CD4-positive, alpha-beta T cell (primary cell): ENCODE results near the gene GATA3. TPM values are rescaled to one million over a fixed set of nuclear protein-coding genes. Genes with fewer than 3 reads are reported as not detected.
A peak's percentile ranks its signal among the peaks of the same experiment; 100 is the strongest.

ENCODE experiments used
- ATAC-seq: fragments of 200-7000 bp; cut with Tn5 transposase; one replicate; pipeline ENCODE4 v1.10.0; 2022; ENCODE audit warnings: mild to moderate bottlenecking; ENCODE audit not compliant: poor library complexity
- CTCF ChIA-PET: fragments of 350-600 bp; sonication (Branson Sonifier 250); formaldehyde crosslinking; loops from one replicate; lab custom pipeline; 2021; ENCODE audit warnings: antibody characterized with exemption, inconsistent platforms; lab: Charles Lee
- POLR2A ChIA-PET: fragments of 350-600 bp; sonication (Branson Sonifier 250); formaldehyde crosslinking; loops from one replicate; lab custom pipeline; 2021; ENCODE audit warnings: antibody characterized with exemption, inconsistent platforms; lab: Charles Lee
- DNase-seq, 14 experiments: peaks; one replicate each; pipeline ENCODE4 v3.0.0-alpha.2; 2013 to 2020; ENCODE audit warnings: mixed read lengths in 2 of 14
- H3K27ac ChIP-seq, 2 donors: one replicate each; pipeline versions ENCODE4 v1.5.1 to v1.7.0; 2013; ENCODE audit warnings: low read length in 2 of 2, low read depth in 1 of 2, mild to moderate bottlenecking in 1 of 2
- H3K27me3 ChIP-seq, 2 experiments: 1 replicate in 1 of 2; 2 replicates in 1 of 2; pipeline versions ENCODE4 v1.6.1 to v1.7.0; 2013; ENCODE audit warnings: low read length in 2 of 2, control low read depth in 1 of 2, mild to moderate bottlenecking in 1 of 2, moderate library complexity in 1 of 2; ENCODE audit not compliant: insufficient read depth in 2 of 2, control insufficient read depth in 1 of 2
- H3K36me3 ChIP-seq: one replicate; pipeline ENCODE4 v1.6.1; 2013; ENCODE audit warnings: low read length, control low read depth; ENCODE audit not compliant: insufficient read depth
- H3K4me1 ChIP-seq: one replicate; pipeline ENCODE4 v1.6.1; 2013; ENCODE audit warnings: low read length, control low read depth; ENCODE audit not compliant: insufficient read depth
- H3K4me3 ChIP-seq: one replicate; pipeline ENCODE4 v1.5.1; 2013; ENCODE audit warnings: mild to moderate bottlenecking, low read length, moderate library complexity
- H3K9me3 ChIP-seq, 2 experiments: 1 replicate in 1 of 2; 2 replicates in 1 of 2; pipeline versions ENCODE4 v1.6.1 to v1.7.0; 2013; ENCODE audit warnings: low read length in 2 of 2, mild to moderate bottlenecking in 2 of 2, control low read depth in 1 of 2, moderate library complexity in 1 of 2; ENCODE audit not compliant: control insufficient read depth in 1 of 2, insufficient read depth in 1 of 2
- H3K27ac Mint-ChIP-seq: one replicate; pipeline ENCODE4 v1.8.0; 2020; ENCODE audit warnings: mixed read lengths
- H3K27me3 Mint-ChIP-seq: one replicate; pipeline ENCODE4 v1.8.0; 2021; ENCODE audit warnings: mixed read lengths
- H3K36me3 Mint-ChIP-seq: one replicate; pipeline ENCODE4 v1.8.0; 2021; ENCODE audit warnings: low read depth, mixed read lengths
- H3K4me1 Mint-ChIP-seq: one replicate; pipeline ENCODE4 v1.8.0; 2021; ENCODE audit warnings: low read depth, mixed read lengths
- H3K4me3 Mint-ChIP-seq: one replicate; pipeline ENCODE4 v1.8.0; 2020; ENCODE audit warnings: mild to moderate bottlenecking, mixed read lengths
- H3K9me3 Mint-ChIP-seq: one replicate; pipeline ENCODE4 v1.8.0; 2020; ENCODE audit warnings: mixed read lengths
- CTCF ChIP-seq: fragments of 200-600 bp; IDR thresholded peaks from one replicate; pipeline ENCODE4 v1.8.0; 2022; ENCODE audit warnings: antibody characterized with exemption, mild to moderate bottlenecking
- intact Hi-C, 2 experiments: fragments of 100-400 bp; cut with DNase I in 1 of 2; cut with micrococcal nuclease in 1 of 2; formaldehyde crosslinking; loops; one replicate each; pipeline versions ENCODE4 v1.15.1 to v1.9.0; 2023 to 2025; cut with DNase I, micrococcal nuclease
- total RNA-seq, 174 experiments: library from RNA in 2 of 174; stranded (reverse) in 2 of 174; gene quantifications; one replicate each; pipeline ENCODE4 v1.2.3 and lab custom pipeline; 2021 to 2026

The GATA3 gene
- total RNA-seq, 2 experiments from 2014 or later: 128 to 141 TPM

- Mint-ChIP-seq H3K4me3 (peak overlapping the region; percentile 94), H3K27me3 (peaks cover 25% of the 10 kb centered on the region), H3K36me3 (peaks cover 70% of the 10 kb centered on the region), H3K4me1 (peaks cover 76% of the 10 kb centered on the region), H3K9me3 (no peaks in the 10 kb centered on the region), H3K27ac (peak overlapping the region; percentile 97)
- peaks cover 13 to 14% of the 10 kb centered on the region in 2 experiments for H3K27me3 ChIP-seq
- peak overlapping the region; percentile 69 to 76 for H3K27ac ChIP-seq
- H3K9me3 ChIP-seq: peaks cover 0 to 7% of the 10 kb centered on the region in 2 experiments
- H3K36me3 ChIP-seq: peaks cover 22% of the 10 kb centered on the region
- H3K4me1 ChIP-seq: peaks cover 67% of the 10 kb centered on the region
- CTCF ChIA-PET: interaction anchor here (0.8 to 1.0 kb wide), 2 partner anchors 10 to 275 kb away, joined by 3 read pairs; no protein-coding TSS in a partner anchor
- ATAC-seq: peak; percentile 7
- H3K4me3 ChIP-seq: peak overlapping the region; percentile 96
- intact Hi-C loops: loop anchor here (2.0 to 10.0 kb wide), 12 partner anchors 80 to 1148 kb away; partner anchors contain the start of genes SFMBT2 (in 1 of the 2) and TAF3 (in 1 of the 2)
- peak in 10 of 14 experiments; percentile 44 to 80 (median 53) for DNase-seq
- TF ChIP-seq CTCF: no peak
- POLR2A ChIA-PET: interaction anchor here (0.6 to 1.1 kb wide), 6 partner anchors 81 to 346 kb away, joined by 3 to 4 read pairs (median 4); no protein-coding TSS in a partner anchor
These were observed 2.4 kb downstream of the GATA3 start for GRCh38 chr10:8056871-8057331.

GRCh38 chr10:8057636-8058273 lies 3.3 kb downstream of the GATA3 start:
- peak overlapping the region; percentile 69 to 76 for H3K27ac ChIP-seq
- POLR2A ChIA-PET: interaction anchor here (0.6 to 3.3 kb wide), 6 partner anchors 15 to 345 kb away, joined by 3 to 11 read pairs (median 4); no protein-coding TSS in a partner anchor

More at GRCh38 chr10:8057636-8058273, 3.3 kb downstream of the GATA3 start:
- H3K36me3 ChIP-seq: peaks cover 29% of the 10 kb centered on the region
- Mint-ChIP-seq H3K36me3 (peaks cover 78% of the 10 kb centered on the region), H3K9me3 (no peaks in the 10 kb centered on the region), H3K4me1 (peaks cover 76% of the 10 kb centered on the region), H3K27ac (peak overlapping the region; percentile 97), H3K4me3 (peak overlapping the region; percentile 94), H3K27me3 (peaks cover 16% of the 10 kb centered on the region)
- TF ChIP-seq CTCF: no peak
- CTCF ChIA-PET: interaction anchor here (0.8 kb wide), 1 partner anchor 274 kb away, joined by 3 read pairs; no protein-coding TSS in a partner anchor
- no peak for ATAC-seq
- DNase-seq: peak in 1 of 14 experiments; percentile 24
- peaks cover 67% of the 10 kb centered on the region for H3K4me1 ChIP-seq
- H3K27me3 ChIP-seq: peaks cover 5 to 6% of the 10 kb centered on the region in 2 experiments
- no peaks in the 10 kb centered on the region for H3K9me3 ChIP-seq
- H3K4me3 ChIP-seq: peak overlapping the region; percentile 96
- intact Hi-C loops: loop anchor here (2.0 to 10.0 kb wide), 12 partner anchors 80 to 1147 kb away; partner anchors contain the start of genes SFMBT2 (in 1 of the 2) and TAF3 (in 1 of the 2)
